H1 (cell line): Measurements from ENCODE around the gene ZNF611. TPM values are rescaled to one million over a fixed set of nuclear protein-coding genes. Genes with fewer than 3 reads are reported as not detected.
"Not testable (repeated sequence)": the region's sequence is repeated elsewhere in the genome, so short reads cannot be mapped to it uniquely, and the experiment has no call there.

ENCODE experiments used
- CTCF ChIA-PET: fragments of 300-600 bp; sonication (Branson Sonifier 250); formaldehyde crosslinking; loops from one replicate; lab custom pipeline; 2021; ENCODE audit not compliant: partially characterized antibody; lab: Charles Lee
- POLR2A ChIA-PET: fragments of 300-600 bp; sonication (Branson Sonifier 250); formaldehyde crosslinking; loops from one replicate; lab custom pipeline; 2021; ENCODE audit warnings: inconsistent platforms; ENCODE audit not compliant: partially characterized antibody; lab: Charles Lee
- DNase-seq, 2 experiments: peaks; one replicate each; pipeline versions ENCODE4 v3.0.0 to v3.0.0-alpha.2; 2010 to 2022; ENCODE audit warnings: low spot score in 2 of 2, low read depth in 1 of 2, mixed read lengths in 1 of 2
- FAIRE-seq: peaks from 2 replicates; lab custom pipeline; 2011; peaks lifted over from hg19 to GRCh38; lab: Jason Lieb, UNC
- H2AFZ ChIP-seq: 2 replicates; pipeline ENCODE4 v1.8.1; 2012; ENCODE audit warnings: low read length, inconsistent platforms
- H2AK5ac ChIP-seq: 2 replicates; pipeline ENCODE4 v1.6.1; 2013; ENCODE audit warnings: low read depth, low read length
- H2BK120ac ChIP-seq: replicated peaks from 2 replicates; pipeline ENCODE3; 2013; ENCODE audit warnings: low read depth, low read length, inconsistent platforms
- H2BK12ac ChIP-seq: 2 replicates; pipeline ENCODE4 v1.6.1; 2013; ENCODE audit warnings: low read depth, low read length
- H2BK15ac ChIP-seq: 2 replicates; pipeline ENCODE4 v1.6.1; 2013; ENCODE audit warnings: low read length
- H2BK20ac ChIP-seq: 2 replicates; pipeline ENCODE4 v1.6.1; 2013; ENCODE audit warnings: low read length
- H2BK5ac ChIP-seq: 2 replicates; pipeline ENCODE4 v1.6.1; 2013; ENCODE audit warnings: low read depth, low read length
- H3K14ac ChIP-seq: 2 replicates; pipeline ENCODE4 v1.6.1; 2013; ENCODE audit warnings: inconsistent platforms; ENCODE audit not compliant: insufficient read length
- H3K18ac ChIP-seq: 2 replicates; pipeline ENCODE4 v1.6.1; 2013; ENCODE audit warnings: low read length; ENCODE audit errors: extremely low read depth
- H3K23ac ChIP-seq: 2 replicates; pipeline ENCODE4 v1.6.1; 2013; ENCODE audit warnings: inconsistent platforms; ENCODE audit not compliant: insufficient read length
- H3K23me2 ChIP-seq: 2 replicates; pipeline ENCODE4 v1.6.1; 2013; ENCODE audit warnings: low read depth, low read length
- H3K27ac ChIP-seq: 2 replicates; pipeline ENCODE4 v1.6.1; 2011; ENCODE audit warnings: low read depth, low read length, inconsistent platforms
- H3K27me3 ChIP-seq, 4 experiments: replicated peaks in 1 of 4; 1 replicate in 1 of 4; 2 replicates in 3 of 4; pipeline versions ENCODE4 v1.6.1 to v1.8.1; 2011 to 2013; ENCODE audit warnings: low read length in 3 of 4, mild to moderate bottlenecking in 3 of 4, inconsistent platforms in 2 of 4, mixed read lengths in 2 of 4, moderate library complexity in 1 of 4; ENCODE audit not compliant: control insufficient read depth in 3 of 4, insufficient read depth in 3 of 4; ENCODE audit errors: extremely low read depth in 1 of 4
- H3K36me3 ChIP-seq, 4 experiments: 2 replicates each; pipeline versions ENCODE4 v1.6.1 to v1.8.1; 2011 to 2013; ENCODE audit warnings: mild to moderate bottlenecking in 4 of 4, low read length in 3 of 4, moderate library complexity in 2 of 4, control low read depth in 1 of 4, inconsistent platforms in 1 of 4; ENCODE audit not compliant: insufficient read depth in 4 of 4, control insufficient read depth in 2 of 4
- H3K4ac ChIP-seq: replicated peaks from 2 replicates; pipeline ENCODE3; 2013; ENCODE audit warnings: low read length, low read depth, mixed read lengths, inconsistent platforms; ENCODE audit not compliant: insufficient read length
- H3K4me1 ChIP-seq, 4 experiments: replicated peaks in 1 of 4; 1 replicate in 1 of 4; 2 replicates in 3 of 4; pipeline versions ENCODE4 v1.6.1 to v1.8.1; 2011 to 2013; ENCODE audit warnings: low read length in 3 of 4, inconsistent platforms in 2 of 4, mixed read lengths in 1 of 4; ENCODE audit not compliant: insufficient read depth in 4 of 4, control insufficient read depth in 3 of 4
- H3K4me2 ChIP-seq, 2 experiments: 2 replicates each; pipeline versions ENCODE4 v1.6.1 to v1.8.1; 2011 to 2013; ENCODE audit warnings: low read depth in 2 of 2, low read length in 2 of 2, control low read depth in 1 of 2, inconsistent platforms in 1 of 2, mild to moderate bottlenecking in 1 of 2; ENCODE audit not compliant: insufficient read depth in 1 of 2
- H3K4me3 ChIP-seq, 4 experiments: fragments of 200-600, 300-600 bp in 1 of 4; sonication (generic), shearing (Covaris generic), sonication (Bioruptor Twin) in 1 of 4; 2 replicates each; pipeline versions ENCODE4 v1.5.1 to v1.8.1; 2011 to 2016; ENCODE audit warnings: low read length in 4 of 4, low read depth in 3 of 4, control low read depth in 2 of 4, inconsistent platforms in 2 of 4, mild to moderate bottlenecking in 2 of 4, mixed read lengths in 1 of 4, moderate library complexity in 1 of 4; ENCODE audit not compliant: insufficient read depth in 2 of 4; ENCODE audit errors: extremely low read depth in 1 of 4
- H3K56ac ChIP-seq: replicated peaks from 2 replicates; pipeline ENCODE3; 2013; ENCODE audit warnings: low read depth, mild to moderate bottlenecking, mixed read lengths, low read length, inconsistent platforms; ENCODE audit not compliant: insufficient read length
- H3K79me1 ChIP-seq: 2 replicates; pipeline ENCODE4 v1.6.1; 2013; ENCODE audit warnings: low read depth, low read length, control low read depth
- H3K79me2 ChIP-seq, 2 experiments: 2 replicates each; pipeline versions ENCODE4 v1.6.1 to v1.8.1; 2012 to 2013; ENCODE audit warnings: low read length in 2 of 2, mild to moderate bottlenecking in 2 of 2, inconsistent platforms in 1 of 2; ENCODE audit not compliant: insufficient read depth in 2 of 2, control insufficient read depth in 1 of 2
- H3K9ac ChIP-seq, 4 experiments: replicated peaks in 1 of 4; 1 replicate in 1 of 4; 2 replicates in 3 of 4; pipeline versions ENCODE4 v1.6.1 to v1.8.1; 2011 to 2013; ENCODE audit warnings: low read depth in 3 of 4, low read length in 3 of 4, control low read depth in 2 of 4, mild to moderate bottlenecking in 2 of 4, moderate library complexity in 2 of 4, inconsistent platforms in 1 of 4; ENCODE audit errors: extremely low read depth in 1 of 4
- H3K9me3 ChIP-seq, 2 experiments: 2 replicates each; pipeline versions ENCODE4 v1.6.1 to v1.8.1; 2012 to 2013; ENCODE audit warnings: mild to moderate bottlenecking in 2 of 2, moderate library complexity in 2 of 2, control low read depth in 1 of 2, inconsistent platforms in 1 of 2, low read depth in 1 of 2, low read length in 1 of 2, mixed read lengths in 1 of 2; ENCODE audit not compliant: insufficient read depth in 2 of 2
- H4K20me1 ChIP-seq, 2 experiments: replicated peaks in 1 of 2; 2 replicates each; pipeline versions ENCODE3 to v1.8.1; 2011 to 2013; ENCODE audit warnings: inconsistent platforms in 2 of 2, low read length in 2 of 2, mild to moderate bottlenecking in 1 of 2; ENCODE audit not compliant: insufficient read depth in 2 of 2, control insufficient read depth in 1 of 2
- H4K5ac ChIP-seq: 2 replicates; pipeline ENCODE4 v1.6.1; 2013; ENCODE audit warnings: low read length, low read depth, mixed read lengths, inconsistent platforms; ENCODE audit not compliant: insufficient read length
- H4K8ac ChIP-seq: 2 replicates; pipeline ENCODE4 v1.8.0; 2013; ENCODE audit warnings: mild to moderate bottlenecking, moderate library complexity, low read length, inconsistent platforms; ENCODE audit not compliant: insufficient read depth; ENCODE audit errors: extremely low read depth
- H4K91ac ChIP-seq: replicated peaks from 2 replicates; pipeline ENCODE3; 2013; ENCODE audit warnings: low read length, mixed read lengths, inconsistent platforms; ENCODE audit not compliant: insufficient read length
- WGBS, 2 experiments: shearing (Covaris generic) in 1 of 2; methylation state at CpG; one replicate each; pipeline versions ENCODE4 v1.1.6 to v1.1.7; 2013 to 2015; ENCODE audit warnings: low lambda C conversion rate in 2 of 2, mixed read lengths in 2 of 2, inconsistent platforms in 1 of 2, low coverage in 1 of 2, missing lambda C conversion rate in 1 of 2; ENCODE audit not compliant: insufficient replicate concordance in 2 of 2, insufficient coverage in 1 of 2, insufficient read length in 1 of 2; ENCODE audit errors: extremely low coverage in 1 of 2, missing lambda C conversion rate in 1 of 2; 5-methylcytosine and 5-hydroxymethylcytosine counted together
- polyA plus RNA-seq, 7 experiments: library from polyadenylated mRNA; depleted of rRNA in 3 of 7; stranded (reverse) in 5 of 7; unstranded in 2 of 7; fragments of >200 nt in 5 of 7; fragments of 200-250 nt in 2 of 7; gene quantifications; 1 replicate in 5 of 7; 2 replicates in 1 of 7; 4 replicates in 1 of 7; pipeline versions ENCODE4 v1.2.1 to v1.2.3, GENCODE V29; 2011 to 2013; ENCODE audit warnings: missing spikeins in 2 of 7, mixed read lengths in 2 of 7
- total RNA-seq: library from RNA; stranded (reverse); fragmentation: NEBNext Ultra II Directional; extraction: Animal tissue kit (Norgen Biotek cat#: 25700); gene quantifications from 2 replicates; pipeline ENCODE4 v1.2.1, GENCODE V29; 2021

Gene ZNF611
- total and polyA plus RNA-seq, 2 of the 8 experiments (the other 6 are each of a cell fraction or from before 2014, with no cell fraction given) = 1.9 to 19.0 TPM

DNA sequence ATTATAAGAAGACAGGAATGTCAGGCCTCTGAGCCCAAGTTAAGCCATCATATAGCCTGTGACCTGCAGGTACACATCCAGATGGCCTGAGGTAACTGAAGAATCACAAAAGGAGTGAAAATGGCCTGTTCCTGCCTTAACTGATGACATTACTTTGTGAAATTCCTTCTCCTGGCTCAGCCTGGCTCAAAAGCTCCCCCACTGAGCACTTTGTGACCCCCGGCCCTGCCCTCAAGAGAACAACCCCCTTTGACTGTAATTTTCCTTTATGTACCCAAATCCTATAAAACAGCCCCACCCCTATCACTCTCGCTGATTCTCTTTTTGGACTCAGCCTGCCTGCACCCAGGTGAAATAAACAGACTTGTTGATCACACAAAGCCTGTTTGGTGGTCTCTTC lies 21.6 kb upstream of the ZNF611 start:
- not testable (repeated sequence) for H4K5ac ChIP-seq, H3K14ac ChIP-seq, H3K23ac ChIP-seq, H3K4me2 ChIP-seq, H2AK5ac ChIP-seq, H4K91ac ChIP-seq, H3K36me3 ChIP-seq, H2AFZ ChIP-seq, H3K4me1 ChIP-seq, H2BK5ac ChIP-seq, H3K23me2 ChIP-seq, H3K4ac ChIP-seq, H3K27ac ChIP-seq, H3K79me2 ChIP-seq, H4K20me1 ChIP-seq, H3K9ac ChIP-seq, H3K27me3 ChIP-seq, H2BK20ac ChIP-seq, H4K8ac ChIP-seq, DNase-seq, H3K56ac ChIP-seq, H3K79me1 ChIP-seq, H2BK12ac ChIP-seq, H3K4me3 ChIP-seq, FAIRE-seq, H2BK120ac ChIP-seq, H3K18ac ChIP-seq, H2BK15ac ChIP-seq, H3K9me3 ChIP-seq
- 82% methylated on average over 2 of the region's 2 CpGs; no CpG with 5 or more reads in 1 of the 2 experiments for WGBS, 2 experiments
- ChIA-PET POLR2A (interaction anchor here (0.5 kb wide), 1 partner anchor 234 kb away, joined by 3 read pairs; no protein-coding TSS in a partner anchor), CTCF (interaction anchor here (0.6 kb wide), 2 partner anchors 35 to 103 kb away, joined by 3 to 5 read pairs; no protein-coding TSS in a partner anchor)
